ENCODE measurements around the gene SUFU.

DNA sequence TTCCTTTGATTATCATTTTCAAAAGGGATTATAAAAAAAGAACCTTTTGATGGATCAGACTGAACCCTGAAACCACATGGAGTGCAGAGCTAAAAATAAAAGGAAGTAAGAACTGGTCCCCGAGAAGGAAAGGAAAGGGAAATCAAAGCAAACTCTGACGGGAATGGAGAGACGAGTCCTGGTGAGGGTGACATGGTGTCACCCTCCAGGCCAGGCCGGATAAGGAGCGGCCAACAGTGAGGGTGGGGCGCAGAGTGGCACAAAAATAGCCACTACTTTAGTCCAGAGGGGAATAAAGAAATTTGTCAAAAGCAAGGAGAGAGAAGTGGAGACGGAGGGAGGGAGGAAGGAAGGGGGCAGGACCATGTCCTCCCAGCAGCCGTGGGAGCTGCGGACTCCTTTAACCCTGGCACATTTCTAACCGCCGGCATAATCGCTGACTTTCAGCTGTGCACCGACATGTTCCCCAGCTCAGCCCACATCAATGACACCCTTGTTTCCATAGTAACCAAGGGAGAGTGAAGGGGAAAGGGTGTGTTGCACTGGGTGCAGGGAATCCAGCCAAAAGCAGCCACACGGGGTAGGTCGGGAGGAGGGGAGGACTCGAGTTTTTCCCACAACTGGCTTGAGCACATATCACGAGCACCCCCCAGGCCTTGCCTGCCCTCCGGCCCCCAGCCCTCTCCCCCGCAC is 170.2 kb downstream of the SUFU start:
- TF ChIP-seq, protein P1, sequence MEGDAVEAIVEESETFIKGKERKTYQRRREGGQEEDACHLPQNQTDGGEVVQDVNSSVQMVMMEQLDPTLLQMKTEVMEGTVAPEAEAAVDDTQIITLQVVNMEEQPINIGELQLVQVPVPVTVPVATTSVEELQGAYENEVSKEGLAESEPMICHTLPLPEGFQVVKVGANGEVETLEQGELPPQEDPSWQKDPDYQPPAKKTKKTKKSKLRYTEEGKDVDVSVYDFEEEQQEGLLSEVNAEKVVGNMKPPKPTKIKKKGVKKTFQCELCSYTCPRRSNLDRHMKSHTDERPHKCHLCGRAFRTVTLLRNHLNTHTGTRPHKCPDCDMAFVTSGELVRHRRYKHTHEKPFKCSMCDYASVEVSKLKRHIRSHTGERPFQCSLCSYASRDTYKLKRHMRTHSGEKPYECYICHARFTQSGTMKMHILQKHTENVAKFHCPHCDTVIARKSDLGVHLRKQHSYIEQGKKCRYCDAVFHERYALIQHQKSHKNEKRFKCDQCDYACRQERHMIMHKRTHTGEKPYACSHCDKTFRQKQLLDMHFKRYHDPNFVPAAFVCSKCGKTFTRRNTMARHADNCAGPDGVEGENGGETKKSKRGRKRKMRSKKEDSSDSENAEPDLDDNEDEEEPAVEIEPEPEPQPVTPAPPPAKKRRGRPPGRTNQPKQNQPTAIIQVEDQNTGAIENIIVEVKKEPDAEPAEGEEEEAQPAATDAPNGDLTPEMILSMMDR (IDR thresholded peaks at IDR 0.05), result no peak
- TF ChIP-seq EP300 (IDR thresholded peaks at IDR 0.05), result no peak

Measured in stomach (tissue), 4 donors.